HuH-7.5 (cell line): ENCODE measurements around the gene RGL4.
"Not testable (repeated sequence)": the region's sequence is repeated elsewhere in the genome, so short reads cannot be mapped to it uniquely, and the experiment has no call there.

Experiments
- DNase-seq: peaks from one replicate; pipeline ENCODE4 v3.0.0; 2011; ENCODE audit warnings: low spot score

RGL4 gene

DNA sequence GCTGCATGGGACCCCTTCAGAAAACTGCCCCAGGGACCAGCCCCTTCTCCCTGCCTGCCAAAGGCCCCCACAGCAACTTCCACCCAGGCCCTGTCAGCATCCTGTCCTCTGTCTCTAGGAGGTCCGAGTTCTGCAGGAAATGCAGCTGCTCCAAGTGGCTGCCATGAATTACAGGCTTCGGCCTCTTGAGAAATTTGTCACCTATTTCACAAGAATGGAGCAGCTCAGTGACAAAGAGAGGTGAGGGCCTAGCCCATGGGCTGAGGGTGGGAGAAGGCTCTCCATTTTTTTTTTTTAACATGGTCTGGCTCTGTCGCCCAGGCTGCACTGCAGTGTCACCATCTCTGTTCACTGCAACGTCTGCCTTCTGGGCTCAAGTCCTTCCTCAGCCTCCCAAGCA lies 7.3 kb downstream of the RGL4 start:
- DNase-seq: no peak

DNA sequence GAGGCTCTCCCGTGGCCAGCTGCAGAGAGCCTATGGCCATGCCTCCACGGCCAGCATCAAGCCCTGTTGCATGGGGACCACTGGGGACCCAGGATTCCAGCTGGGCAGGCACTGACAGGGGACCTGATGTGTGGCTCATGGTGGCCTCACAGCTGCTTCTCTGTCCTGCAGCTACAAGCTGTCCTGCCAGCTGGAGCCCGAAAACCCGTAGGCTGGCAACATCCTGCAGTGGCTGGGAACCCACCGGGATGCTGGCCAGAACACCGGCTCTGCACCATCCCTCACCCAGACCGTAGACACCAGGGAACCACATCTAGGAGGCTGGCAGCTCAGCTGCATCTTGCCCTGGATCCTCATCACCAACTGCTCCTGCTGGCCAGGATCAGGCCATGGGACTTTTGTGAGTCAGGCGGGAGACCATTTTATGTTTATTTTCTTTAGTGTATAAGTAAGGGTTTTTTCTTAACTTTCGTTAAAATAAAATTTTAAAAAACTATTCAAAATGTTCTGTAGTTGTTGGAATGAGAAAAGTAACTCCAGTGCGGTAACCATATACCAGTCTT lies 7.9 kb downstream of the RGL4 start:
- no peak for DNase-seq

DNA sequence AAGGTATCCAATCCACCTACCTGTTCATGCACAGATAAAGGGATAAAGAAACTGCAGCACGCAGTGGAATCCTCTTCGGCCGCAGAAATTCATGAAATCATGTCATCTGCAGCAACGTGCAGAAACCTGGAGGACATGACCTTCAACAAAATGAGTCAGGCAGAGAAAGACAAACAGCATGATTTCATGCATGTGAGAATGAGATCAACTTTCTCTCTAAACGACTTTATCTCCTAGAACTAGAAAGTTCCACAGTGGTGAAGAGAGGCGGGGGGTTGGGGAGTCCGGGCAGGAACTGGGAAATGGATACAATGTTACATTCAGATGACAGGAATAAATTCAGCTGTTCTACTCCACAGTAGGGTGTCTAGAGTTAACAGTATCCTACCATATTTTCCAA lies 9.9 kb downstream of the RGL4 start:
- DNase-seq: no peak

GRCh38 chr22:23704062-23704461 lies 13.2 kb downstream of the RGL4 start:
- no peak for DNase-seq

DNA sequence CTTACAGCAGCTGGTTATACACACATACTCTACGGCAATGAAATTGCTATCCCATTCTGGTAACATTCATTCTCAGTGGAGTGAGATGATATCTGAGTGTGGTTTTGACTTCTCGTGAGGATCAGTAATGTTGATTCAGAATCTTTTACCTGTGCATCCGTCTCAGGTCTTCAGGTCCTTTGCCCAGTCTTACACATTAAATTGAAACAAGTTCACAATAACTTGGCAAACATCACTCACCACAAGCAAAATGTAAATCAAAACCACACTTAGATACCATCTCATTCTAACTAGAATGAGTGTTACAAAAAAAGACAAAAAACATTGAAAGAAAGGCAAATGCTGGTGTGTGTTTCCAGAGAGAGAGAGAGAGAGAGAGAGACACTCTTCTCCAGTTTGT lies 14.0 kb downstream of the RGL4 start:
- no peak for DNase-seq

GRCh38 chr22:23705358-23705757 lies 14.5 kb downstream of the RGL4 start:
- no peak for DNase-seq

DNA sequence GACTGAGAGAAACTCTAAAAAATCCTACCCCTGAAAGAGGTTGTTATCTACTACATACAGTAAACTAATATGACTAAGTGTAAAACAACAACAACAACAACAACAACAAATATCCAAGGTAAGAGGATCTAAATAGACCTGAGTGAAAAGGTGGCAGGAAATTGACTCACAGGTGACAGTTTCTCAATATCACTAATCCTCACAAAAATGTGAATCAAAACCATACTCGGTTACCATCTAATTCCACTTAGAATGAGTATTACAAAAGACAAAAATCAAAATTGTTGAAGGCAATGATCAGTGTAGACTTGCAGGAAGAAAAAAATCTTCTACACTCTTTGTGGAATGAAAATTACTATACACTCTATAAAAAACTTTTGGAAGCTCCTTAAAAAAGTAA lies 17.5 kb downstream of the RGL4 start:
- no peak for DNase-seq

DNA sequence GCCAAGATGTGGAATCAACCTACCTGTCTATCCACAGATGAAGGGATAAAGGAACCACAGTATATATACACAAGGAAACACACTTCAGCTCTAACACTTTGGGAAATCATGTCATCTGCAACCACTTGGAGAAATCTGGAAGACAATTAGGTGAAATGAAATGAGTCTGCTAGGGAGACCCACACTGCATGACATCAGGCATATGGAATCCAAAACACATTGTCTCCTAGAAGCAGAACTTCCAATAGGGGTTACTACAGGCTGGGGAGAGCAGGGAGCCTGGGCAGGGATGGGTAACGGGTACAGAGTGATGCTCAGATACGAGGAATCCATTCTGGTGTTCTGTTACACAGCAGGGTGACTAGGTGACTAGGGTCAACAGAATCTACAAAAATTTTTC lies 18.3 kb downstream of the RGL4 start:
- DNase-seq: no peak

- no peak for DNase-seq
Measured at GRCh38 chr22:23712256-23712655, 21.4 kb downstream of the RGL4 start.

DNA sequence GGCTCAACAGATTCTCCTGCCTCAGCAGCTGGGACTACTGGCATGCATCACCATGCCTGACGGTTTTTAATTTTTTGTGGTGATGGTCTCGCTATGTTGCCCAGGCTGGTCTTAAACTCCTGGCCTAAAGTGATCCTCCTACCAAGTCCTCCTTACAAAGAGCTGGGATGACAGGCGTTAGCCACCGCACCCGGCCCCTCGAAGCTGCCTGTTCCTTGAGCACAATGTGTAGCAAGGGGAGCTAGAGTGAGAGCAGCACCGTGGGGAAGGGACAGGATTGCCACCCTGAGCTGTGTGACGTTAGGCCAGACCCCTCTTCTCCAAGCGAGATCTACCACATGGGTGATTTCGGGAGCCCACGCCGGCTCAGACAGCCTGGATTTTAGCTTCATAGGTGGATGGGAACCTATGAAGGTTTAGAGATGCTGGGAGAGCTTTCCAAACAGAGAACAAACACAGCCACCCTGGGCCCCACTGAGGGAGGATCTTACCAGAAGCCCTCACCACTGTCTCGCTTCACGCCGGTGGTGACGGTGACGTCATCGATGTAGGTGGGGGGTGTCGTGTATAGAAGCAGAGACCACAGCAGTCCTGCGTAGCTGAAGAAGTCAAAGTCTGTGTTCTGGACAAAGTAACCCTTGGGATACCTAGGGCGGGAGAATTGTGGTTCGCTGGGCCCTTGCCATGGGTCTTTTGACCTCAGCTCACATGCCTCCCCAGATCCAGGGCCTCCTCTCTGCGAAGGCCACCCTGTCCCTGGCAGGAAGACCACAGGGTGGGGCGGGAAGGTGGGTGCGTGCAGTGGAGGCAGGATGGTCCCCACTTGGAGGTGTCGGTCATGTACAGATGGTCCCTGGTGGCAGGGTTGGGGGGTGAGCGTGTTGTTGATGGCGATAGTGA lies 23.1 kb downstream of the RGL4 start:
- DNase-seq: no peak

DNA sequence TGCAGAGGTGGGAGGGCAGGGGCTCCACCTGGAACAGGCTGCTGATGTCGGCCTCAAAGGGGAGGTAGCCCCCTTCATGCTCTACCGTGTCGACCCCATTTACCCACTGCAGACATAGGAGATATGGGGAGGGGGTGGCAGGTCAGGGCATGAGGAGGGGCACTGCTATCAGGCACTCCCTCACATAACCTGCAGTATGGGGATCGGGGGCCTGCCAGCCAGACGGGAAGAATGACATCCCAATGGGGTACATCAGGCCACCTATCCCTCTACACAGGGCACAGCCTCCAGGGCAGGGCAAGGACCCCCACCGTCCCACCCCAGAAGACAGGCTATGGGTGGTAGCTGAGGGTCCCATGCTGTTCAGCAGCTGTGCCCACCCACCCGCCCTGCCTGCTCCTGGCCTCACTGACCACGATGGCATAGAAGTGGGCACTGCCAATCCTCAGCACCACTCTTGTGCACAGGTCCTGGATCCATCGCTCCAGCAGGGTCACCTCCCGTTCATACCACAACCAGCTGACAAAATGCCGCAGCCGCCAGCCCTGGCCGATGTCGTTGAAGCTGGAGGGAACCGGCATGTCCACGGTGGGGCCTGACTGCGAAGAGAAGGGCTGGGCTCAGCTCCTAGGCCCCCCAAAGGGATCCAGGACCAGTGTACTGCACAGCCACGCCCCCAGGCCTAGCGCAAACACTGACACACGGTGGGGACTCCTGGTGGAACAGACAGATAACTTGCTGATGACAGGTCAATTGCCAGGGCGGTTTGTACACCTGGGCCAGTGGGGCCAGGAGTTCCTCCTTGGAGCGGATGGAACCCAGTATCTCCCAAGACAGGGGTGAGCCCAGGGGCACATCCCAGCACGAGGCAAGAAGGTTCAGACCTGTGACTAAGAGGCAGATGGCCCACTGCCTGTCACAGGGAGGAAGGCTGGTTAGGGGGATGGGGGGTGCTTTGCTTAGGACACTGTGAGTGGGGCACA lies 24.1 kb downstream of the RGL4 start:
- no peak for DNase-seq

DNA sequence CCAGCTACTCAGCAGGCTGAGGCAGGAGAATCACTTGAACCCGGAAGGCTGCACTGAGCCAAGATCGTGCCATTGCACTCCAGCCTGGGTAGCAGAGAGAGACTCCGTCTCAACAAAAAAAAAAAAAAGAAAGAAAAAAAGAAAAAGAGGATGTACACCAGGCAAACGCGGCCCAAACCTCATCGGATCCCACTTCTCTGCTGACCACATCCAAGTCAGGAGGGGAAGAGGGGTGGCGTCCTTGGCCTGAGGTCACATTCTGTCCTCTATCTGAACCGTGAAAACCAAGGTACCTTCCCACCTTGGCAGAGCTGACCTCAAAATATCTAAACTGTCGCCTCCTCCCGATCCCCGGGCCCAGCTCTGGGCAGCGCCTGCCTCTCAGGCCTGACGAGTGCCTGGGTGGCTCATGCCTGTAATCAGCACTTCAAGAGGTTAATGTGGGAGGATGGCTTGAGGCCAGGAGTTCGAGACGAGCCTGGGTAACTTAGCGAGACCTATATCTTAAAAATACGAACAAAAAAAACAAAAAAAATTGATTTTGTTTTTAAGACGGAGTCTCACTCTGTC lies 25.1 kb downstream of the RGL4 start:
- DNase-seq: no peak

- peak; percentile 75 for DNase-seq
Measured at GRCh38 chr22:23716811-23717801, 26.3 kb downstream of the RGL4 start.

GRCh38 chr22:23718371-23719165 lies 27.8 kb downstream of the RGL4 start:
- no peak for DNase-seq

DNA sequence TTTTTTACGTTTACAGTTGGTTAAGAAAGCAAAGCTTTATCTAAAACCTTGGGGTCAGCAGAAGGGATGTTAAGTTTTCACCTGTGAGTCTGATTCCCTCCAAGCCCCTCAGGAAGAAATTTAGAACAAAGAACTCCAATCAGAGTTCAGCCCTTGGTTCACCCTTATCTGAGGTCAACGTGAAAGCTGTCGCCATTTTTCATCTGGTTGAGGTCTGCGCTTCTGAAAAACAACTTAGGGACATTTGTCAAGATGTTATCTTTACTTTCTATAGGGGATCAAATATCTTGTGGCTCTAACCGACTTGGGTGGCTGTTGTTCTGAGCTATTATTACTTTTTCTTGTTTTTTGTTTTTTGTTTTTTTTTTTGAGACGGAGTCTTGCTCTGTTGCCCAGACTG lies 30.0 kb downstream of the RGL4 start:
- no peak for DNase-seq

- no peak for DNase-seq
Measured at GRCh38 chr22:23722160-23722559, 31.3 kb downstream of the RGL4 start.

GRCh38 chr22:23722724-23723123 lies 31.9 kb downstream of the RGL4 start:
- no peak for DNase-seq

DNA sequence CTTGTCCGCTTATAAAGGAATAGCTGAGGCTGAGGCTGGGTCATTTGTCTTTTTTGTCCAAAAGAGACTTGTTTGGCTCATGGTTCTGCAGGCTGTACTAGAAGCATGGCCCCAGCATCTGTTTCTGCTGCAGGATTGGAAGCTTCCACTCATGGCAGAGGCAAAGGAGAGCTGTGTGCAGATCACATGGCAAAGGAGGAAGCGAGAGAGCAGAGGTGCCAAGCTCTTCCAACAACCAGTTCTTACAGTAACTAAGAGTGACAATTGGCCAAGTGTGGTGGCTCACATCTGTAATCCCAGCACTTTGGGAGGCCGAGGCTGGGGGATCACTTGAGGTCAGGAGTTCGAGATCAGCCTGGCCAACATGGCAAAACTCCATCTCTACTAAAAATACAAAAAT lies 37.3 kb downstream of the RGL4 start:
- not testable (repeated sequence) for DNase-seq

DNA sequence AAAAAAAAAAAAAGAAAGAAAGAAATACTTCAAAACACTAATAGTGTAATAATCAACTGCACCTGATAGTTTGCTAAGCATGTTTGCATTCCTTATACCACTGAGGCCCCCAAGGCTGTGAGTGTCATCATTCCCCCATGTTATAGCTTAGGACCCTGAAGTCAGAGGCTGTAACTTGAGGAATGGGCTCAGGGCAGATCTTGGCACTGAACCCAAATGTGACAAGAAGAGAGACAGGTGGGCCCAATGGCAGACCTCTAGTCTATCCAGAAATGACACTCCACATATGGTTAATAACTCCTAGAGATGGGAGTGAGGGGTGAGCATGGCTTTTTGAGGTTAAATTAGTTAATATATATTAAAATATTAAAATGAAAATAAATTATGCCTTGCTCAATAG lies 46.9 kb downstream of the RGL4 start:
- DNase-seq: no peak
